DMS79 (cell line): ENCODE data around the gene SLX4.

Experiments
- DNase-seq: peaks from one replicate; lab custom pipeline; 2025; lab: John Stamatoyannopoulos, UW

Gene SLX4

DNA sequence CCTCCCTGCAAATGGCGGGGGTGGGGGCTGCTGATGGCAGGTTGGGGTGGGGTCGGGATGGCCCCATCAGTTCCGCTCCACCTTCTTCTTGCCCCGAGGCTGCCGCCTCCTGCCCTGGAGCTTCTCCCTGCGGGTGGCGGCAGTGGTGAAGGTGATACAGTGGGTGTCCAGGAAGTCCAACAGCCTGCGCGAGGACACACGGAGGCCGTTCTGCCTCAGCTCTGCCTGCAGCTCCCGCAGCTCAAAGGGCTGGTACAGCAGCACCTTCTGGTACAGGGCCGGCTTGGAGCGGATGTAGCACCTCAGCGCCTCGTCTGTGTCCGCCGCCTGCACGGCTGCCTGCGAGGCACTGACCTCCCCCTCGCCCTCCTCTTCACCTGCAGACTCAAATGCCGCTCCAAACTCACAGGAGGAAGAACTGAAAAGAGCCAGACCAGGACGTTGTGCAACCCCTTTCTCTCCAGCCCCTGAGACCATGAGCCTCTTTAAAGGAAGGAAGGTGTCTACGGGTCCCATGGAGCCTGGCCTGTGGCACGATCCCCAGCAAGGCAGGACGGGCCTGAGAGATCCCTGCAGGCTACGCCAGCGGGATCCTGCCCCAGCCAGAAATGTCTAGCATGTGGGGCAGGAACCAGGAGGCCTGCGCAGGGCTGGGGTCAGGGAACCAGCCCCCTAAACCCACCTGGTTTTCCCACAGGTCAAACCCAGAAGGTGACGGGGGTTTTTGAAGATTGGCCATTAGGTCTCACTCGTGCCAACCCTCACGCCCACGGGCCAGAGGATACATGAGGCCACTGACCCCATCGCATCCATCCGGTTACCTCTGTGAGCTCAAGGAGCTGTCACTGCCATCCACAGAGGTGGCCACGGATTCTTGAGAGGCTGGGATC lies 28.9 kb downstream of the SLX4 start:
- no peak for DNase-seq

DNA sequence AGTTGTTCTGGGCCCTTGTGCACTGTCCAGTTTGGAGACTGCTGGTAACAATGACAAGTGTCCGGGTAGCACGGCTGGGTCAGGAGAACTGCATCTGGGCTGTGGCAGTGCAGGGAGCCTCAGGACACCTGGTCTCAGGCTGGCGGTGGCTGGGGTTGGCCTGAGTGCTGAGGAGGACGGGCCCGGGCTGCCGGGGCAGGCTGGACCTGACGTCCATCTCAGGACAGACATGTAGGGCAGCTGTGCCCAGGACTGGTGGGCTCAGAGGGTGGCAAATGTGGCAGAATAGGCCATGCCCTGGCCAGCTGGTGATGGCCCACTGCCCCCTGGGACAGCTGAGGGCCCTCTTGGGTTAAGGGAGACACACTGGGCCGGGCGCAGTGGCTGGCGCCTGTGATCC lies 30.0 kb downstream of the SLX4 start:
- no peak for DNase-seq

DNA sequence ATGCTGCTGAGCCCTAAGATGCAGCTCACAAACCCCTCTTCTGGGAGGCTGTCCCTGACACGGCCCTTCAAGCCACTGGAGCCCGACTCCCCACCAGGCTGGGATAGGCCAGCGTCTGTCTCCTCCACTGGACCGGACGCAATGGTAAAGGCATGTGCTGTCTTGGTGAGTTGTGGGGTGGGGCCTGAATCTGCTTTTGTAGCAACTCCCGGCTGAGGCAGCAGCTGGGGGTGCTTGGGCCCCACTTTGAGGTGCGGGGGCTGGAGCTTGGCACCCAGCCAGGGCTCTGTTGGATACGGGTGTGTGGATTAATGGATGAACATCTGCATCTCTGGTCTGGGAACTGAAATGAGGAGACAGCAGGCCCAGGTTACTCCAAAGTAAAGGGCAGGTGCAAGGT lies 30.7 kb downstream of the SLX4 start:
- DNase-seq: no peak

DNA sequence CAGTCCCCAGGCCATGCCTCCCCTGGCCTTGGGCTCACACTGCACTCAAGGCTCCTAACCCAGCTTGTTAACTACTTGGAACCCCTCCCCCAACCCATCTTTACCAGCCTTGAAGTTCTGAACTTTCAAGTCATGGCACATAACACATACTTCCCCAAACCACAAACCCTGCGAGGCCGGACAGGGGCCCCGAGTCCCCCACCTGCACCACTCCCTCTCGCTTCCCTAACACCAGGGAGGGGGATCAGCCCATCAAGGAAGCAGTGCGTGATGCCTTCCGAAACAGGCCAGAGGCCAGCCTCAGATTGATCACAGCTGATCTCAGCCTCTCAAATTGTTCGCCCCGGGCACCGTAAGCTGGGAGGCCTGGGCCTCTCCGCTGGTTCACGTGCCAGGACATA lies 31.2 kb downstream of the SLX4 start:
- DNase-seq: no peak

DNA sequence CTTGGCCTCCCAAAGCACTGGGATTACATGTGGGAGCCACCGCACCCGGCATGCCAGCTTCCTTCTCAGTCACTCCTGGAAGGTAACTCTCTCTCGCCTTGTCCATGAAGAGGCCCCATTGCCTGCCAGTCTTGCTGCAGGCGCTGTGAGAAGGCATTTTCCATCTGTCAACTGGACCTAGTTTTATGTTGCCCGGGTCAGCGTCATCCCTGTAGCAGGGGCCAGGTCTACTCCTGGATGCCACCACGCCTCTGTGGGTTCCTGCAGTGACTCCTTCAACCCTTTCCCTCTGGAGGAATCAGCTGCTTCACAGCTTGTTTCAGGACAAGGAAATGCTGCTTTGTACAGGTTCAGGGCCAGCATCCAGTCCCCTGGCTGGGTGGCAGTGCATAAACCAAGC lies 31.6 kb downstream of the SLX4 start:
- DNase-seq: no peak

DNA sequence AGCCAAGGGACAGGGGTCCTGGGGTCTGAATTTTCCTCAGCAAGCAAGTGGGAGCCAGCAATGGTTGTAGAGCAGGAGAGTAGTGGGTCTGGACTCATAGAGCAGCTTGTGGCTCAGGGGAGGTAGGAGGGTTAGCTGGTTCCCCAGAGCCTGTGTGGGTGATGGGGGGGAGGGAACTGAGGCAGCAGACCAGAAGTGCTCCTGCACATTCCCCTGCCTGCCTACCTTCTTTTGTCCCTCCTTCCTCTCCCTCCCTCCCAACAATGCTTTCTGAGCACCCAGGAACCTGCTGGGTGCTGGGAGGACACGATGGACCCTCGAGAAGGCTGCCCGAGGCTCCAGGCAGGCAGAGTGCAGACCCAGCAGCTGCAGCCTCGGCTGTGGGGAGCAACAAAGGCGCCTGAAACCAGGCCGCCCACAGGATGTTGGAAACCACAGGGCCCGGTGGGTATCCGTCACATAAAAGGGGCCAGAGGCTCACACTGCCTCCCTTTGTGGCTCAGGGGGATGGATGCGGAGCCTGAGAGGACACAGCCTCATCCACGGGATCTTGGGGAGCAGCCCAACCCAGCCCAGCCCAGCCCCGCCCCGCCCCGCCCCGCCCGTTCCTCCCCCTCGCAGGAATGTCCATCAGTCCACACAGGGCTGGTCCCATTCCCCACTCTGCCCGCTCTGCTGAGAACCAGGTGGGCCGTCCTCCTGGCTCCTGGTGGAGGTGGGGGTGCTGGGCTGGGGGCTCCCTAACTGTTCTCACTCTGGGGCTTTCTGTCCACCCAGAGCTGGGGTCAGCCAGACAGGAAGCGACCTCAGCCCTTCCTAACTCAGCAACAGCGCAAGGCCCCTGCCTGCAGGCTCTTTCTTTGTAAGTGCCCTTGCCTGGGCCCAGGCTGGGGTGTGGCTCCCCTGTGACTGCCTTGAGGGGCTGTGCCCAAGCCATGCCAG lies 32.5 kb downstream of the SLX4 start:
- no peak for DNase-seq

DNA sequence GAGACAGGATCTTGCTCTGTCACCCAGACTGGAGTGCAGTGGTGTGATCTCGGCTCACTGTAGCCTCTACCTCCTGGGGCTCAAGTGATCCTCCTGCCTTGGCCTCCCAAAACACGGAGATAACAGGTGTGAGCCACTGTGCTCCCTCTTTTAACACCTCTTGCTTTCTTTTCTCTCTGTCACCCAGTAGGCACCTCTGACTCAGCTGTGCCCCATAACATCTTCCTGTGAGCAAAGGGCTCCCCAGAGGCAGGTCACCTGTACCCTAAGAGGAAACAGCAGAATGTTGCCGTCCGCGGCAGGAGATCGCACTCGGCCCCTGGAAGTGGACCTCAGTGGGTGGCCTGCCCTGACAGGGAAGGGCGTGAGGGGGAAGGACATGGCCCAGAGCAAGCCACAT lies 33.3 kb downstream of the SLX4 start:
- DNase-seq: no peak

DNA sequence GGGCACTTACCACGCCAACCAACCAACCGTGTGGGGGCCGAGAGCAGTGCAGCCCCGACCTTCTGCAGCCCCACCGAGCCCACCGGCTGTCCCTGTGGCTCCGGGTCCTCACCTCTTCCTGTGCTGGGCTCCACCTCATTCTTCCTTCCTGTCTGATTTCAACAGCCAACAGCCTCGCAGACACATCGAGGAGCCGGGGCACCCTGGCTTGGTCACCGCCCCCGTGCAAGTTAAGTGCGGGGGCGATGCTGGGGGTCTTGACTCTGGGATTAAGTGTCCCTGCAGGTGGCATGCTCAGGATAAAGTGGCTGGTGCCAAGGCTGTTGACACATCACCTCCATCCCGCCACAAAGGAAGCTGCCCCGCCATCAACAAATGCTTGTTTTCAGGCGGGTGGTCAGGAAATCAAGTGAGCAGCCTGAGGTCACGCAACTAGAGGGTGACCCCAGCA lies 34.1 kb downstream of the SLX4 start, which contains the start of gene NLRC3:
NLRC3 (minus strand) TSS at position 102 of the 451 bp plus-strand sequence. CDS start 12,367 bp downstream, outside the sequence.
- no peak for DNase-seq

DNA sequence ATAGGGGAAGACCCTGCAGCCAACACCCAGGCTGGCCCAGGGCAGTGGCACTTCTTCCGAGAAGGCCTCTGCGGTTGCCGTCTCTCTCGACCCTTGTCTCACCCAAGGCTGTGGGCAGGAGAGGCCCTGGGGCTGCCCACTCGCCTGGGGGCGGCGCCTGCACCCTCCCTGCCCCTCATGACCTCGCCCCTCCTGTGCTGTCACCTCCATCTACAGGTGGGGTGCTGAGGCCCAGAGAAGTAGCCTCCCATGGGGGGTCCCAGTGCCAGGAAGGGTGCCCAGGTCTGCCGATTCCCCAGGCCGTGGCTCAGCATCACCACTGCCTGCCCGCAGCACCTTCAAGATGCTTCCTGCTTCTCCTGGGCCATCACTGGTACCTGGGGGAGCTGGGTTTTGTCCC lies 35.2 kb downstream of the SLX4 start:
- no peak for DNase-seq

DNA sequence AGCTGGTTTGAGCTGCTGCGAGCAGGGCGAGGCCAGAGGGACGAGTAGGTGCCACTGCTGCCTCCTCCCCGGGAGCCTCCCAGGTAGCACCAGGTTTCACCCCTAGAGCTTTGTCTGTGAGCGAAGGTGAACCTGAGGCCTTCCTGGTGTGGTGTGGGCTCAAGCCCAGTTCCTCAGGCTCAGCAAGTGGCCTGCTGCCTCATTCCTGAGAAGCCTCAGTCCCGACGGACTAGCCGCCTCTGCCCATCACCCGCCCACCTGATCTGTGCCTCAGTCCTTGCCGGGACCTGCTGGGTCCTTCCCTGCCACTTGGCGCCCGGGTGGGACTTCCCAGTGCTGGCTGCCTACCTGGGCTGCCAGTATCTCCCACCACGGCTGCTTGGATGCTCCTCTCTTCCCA lies 35.9 kb downstream of the SLX4 start:
- DNase-seq: no peak

DNA sequence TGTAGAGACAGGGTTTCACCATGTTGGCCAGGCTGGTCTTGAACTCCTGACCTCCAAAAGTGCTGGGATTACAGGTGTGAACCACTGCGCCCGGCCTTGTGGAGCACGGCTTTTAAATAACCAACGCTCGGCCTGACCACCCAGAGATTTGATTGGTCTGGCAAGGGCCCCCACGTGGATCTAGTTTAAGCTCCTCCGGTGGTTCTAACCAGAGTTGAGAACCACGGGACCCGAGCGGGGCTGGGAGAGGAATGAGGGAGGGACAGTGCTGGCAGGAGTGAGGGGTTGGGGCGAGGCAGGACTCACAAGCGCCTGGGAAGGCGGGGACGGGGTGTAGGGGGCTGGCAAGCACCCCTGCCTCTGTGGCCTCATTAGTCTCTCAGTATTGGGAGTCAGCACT lies 37.2 kb downstream of the SLX4 start:
- no peak for DNase-seq

DNA sequence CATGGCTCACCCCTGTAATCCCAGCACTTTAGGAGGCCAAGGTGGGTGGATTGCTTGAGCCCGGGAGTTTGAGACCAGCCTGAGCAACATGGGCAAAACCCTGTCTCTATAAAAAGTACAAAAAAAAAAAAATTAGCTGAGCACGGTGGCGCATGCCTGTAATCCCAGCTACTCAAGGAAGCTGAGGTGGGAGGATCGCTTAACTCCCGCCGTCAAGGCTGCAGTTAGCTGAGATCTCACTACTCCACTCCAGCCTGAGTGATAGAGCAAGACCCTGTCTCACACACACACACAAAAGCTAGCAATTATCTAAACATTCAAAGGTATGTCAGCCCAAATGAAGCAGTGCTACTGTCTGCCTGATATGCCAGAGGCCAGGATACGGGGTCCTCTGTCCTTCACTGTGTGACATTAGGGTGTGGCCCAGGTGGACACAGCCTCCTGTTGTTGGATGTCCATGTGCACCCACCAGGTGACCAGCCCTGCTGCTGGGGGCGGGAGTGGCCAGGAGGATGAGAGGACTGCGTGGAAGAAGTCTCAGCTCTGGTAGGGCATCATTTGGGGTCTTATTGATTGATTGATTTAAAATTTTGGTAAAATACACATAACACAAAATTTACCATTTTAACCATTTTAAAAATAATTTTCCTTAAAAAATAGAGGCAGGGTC lies 38.1 kb downstream of the SLX4 start:
- no peak for DNase-seq

DNA sequence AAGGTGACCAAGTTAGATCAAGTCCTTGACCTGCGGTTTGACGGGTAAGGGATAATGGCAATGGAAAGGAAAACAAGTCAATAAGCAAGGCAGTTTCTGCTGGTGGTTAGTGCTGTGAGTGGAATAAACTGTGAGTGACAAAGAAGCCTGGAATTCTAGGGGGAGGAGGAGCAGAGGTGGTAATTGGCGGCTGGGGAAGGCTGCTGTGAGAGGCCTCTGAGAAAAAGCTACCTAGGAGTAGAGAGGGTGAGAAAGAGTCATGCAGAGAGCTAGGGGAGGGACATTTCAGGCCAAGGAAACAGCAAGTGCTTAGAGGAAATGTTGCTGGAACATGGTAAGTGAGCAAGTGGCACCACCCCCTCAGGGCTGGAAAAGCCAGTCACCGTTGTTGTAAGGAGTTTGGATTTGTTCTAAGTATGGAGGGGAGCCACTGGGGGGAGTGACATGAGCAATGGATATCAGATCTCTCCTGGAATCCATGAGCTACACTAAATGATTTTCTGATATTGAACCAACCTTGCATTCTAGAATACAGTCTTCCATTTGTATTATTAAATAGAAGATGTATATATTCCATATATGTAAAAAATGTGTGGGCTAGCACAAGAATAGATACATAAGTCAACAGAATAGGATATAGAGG lies 40.9 kb downstream of the SLX4 start:
- DNase-seq: no peak

DNA sequence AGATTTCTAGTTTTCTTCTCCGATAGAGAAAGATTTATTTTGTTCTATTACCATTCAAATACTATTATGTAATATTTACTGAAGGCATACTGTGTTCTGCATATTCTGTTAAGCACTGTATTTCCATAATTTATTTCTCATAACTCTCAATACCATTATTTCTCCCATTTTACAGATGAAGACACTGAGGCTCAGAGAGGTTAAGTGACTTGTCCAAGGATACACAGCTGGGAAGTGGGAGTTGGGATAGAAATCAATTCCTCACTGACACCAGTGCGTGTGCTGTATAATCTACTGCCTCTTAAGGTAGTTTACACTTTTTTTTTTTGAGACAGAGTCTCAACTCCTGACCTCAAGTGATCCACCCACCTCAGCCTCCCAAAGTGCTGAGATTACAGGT lies 41.6 kb downstream of the SLX4 start:
- DNase-seq: no peak

DNA sequence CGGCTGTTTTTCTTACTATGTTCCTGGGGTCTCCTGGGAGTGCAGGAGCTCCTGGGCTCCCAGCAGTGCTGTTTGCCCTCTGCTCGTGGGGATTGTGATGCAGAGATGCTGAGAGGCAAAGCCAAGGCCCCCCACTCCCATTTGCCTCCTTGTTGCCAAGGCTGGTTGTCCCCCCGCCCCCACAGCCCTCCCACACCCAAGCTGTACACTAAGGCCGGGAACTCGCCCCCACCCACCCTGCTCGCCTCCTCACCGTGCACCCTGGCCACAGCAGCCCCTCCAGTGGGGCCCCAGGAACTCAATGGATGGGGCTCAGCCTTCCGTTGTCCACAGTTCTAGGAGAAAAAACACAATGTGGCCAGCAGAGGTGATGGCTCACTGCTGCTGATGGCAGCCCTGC lies 44.4 kb downstream of the SLX4 start:
- DNase-seq: no peak

DNA sequence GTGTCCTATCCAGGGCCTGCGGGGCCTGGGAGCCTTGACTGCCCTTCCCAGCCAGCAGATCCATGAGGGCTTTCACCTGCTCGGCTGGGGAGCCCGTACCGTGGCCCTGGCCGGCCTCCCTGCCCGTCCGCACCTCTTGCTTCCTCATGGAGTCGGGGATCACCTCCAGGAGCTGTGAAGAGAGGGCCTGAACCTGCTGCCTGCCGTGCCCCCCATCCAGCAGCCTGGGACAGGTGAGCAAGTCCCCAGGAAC lies 46.6 kb downstream of the SLX4 start:
- no peak for DNase-seq

DNA sequence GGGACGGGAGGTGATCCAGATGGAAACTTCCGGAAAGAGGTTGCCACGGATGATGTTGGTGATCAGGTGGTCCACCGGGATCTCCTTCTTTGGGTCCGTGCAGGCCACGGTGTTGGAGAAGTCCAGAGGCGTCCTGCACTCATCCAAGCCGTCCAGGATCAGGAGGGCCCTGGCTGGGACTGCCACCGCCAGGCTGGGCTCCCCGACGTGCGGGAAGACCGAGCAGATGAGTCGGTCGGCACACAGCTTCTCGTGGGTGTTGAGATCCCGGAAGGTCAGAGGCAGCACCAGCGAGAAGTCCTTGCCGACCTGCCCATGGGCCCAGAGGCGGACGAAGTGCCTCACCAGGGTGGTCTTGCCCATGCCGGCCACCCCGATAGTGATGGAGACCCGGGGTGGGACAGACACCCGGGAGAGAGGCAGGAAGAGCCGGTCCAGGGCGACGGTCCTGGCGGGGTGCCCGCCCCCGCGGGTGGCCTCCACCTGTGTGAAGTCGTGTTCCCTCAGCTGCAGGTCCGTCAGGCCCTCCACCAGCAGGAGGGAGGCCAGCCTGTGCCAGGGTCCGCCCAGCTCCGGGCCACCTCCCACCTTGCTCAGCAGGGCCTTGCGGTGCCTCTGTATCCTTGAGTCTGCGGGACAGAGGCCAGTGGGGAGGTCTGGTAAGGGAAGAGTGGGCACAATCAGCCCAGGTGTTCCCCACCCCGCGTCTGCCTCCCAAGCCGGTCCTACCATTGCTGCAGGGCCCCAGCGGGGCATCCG lies 47.1 kb downstream of the SLX4 start:
- no peak for DNase-seq

DNA sequence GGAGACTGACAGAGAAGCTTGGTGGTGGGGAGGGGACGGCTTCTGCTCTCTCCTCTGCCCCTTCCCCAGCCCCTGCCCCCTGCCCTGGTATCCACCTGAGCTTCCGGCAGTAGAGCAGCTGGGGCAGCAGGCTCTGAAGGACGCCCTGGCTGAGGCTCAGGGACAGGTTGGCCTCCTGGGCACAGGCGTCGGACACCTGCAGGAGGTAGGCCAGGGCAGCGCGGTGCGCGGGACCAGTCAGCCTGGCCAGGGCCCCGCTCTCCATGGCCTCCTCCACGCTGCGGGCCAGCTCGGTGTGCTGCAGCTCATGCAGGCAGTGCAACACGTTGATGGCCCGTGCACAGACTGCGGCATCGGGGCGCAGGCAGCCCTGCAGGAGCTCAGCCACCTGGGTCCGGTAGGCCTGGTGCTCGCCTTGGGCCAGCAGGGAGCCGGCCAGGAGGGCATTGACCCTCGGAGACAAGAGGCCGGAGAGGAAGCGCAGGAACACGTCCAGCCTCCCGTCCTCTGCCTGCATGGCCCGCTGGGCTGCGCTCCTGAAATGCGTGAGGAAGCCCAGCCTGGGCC lies 48.4 kb downstream of the SLX4 start:
- DNase-seq: no peak

DNA sequence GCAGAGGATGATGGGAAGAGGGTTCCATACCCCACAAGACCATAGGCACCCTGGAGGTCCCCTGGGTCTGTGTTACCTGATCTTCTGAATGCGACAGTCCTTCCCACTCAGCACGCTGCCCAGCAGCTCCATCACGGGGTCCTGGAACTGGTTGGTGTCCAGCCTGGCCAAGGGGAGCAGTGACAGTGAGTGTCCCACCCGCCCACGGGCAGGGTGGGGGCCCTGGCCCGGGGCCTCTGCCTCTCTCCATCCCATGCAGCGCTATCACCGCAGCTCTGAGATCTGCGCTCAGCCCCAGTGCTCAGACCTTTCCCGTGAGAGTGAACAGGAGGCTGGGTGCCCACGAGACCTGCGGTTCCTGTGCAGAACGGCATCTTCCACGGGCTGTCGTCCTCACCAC lies 49.8 kb downstream of the SLX4 start:
- DNase-seq: no peak

DNA sequence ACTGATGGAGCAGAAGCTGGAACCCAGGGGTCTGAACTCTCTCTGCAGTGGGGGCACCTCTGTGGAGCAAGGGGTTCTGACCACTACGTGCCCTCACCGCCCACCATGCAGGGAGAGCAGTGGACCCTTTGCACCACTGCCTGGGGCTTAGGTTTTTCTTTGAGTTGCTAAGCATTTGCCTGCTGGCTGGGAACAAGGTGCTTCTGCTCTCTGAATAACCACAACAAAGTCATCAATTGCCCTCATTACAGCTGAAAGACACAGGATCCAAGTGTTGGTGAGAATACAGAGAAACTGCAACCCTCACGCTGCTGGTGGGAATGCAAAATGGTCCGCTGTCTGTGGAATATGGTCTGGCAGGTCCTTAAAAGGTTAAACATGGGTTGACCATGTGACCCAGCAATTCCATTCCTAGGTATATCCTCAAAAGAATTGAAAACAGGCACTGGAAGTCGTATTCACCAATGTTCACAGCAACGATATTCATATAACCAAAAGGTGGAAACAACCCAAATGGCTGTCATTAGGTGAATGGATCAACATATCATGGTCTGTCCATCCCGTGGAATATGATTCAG lies 57.0 kb downstream of the SLX4 start:
- DNase-seq: no peak
